ENCODE measurements around the gene IRS2.

- TF ChIP-seq CTCF (IDR thresholded peaks at IDR 0.05) (no peak), POLR2A (IDR thresholded peaks at IDR 0.05) (no peak)
Observed at GRCh38 chr13:109815651-109816050, 29.3 kb upstream of the IRS2 start.
